Measurements from ENCODE around the gene SOX11. TPM values are rescaled to one million over a fixed set of nuclear protein-coding genes. Genes with fewer than 3 reads are reported as not detected.

The SOX11 gene
- total RNA-seq, 1 donor from 2014 or later = 19.2 TPM

DNA sequence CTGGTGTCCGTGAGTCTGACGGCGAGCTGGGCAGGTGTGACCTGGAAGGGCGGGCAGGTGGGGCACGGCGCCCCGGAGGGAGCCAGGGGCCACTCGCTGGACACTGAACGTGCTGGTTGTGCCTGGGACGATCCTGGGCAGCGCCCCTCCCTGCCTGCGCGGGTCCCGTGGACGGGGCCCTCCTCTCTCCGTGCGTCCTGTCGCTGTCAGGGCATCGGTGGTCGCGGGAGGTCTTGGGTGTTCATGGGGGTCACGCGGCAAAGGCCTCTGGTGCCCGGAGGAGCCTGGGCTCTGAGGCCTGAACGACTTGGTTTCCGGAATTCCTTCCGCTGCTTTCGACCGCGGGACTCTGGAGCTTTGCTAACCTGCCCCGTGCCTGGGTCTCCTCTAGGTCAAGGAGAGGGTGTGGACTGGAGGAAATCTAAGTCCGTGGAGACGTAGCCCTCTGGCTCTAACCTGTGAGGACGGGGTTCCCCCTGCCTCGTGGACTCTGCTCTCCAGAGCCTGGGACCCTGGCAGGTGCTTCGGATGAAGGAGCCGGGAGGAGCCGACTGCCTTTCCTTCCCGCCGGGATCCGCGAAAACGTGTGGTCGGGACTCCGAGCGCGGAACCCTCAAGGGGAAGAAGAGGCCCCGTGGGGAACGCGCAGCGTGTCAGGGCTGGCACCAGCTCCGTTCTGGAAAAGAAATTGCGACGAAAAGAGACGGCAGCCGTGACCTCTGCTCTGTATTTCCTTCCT, 14.7 kb downstream of the SOX11 start:
- no peak for DNase-seq (ENCODE audit: low read depth)
- Mint-ChIP-seq H3K36me3 (ENCODE audit: low read depth, unreplicated experiment) (peaks cover 1% of the 10 kb centered on the region), H3K9me3 (ENCODE audit: unreplicated experiment) (peaks cover 2% of the 10 kb centered on the region), H3K27ac (ENCODE audit: unreplicated experiment) (no peak overlapping the region), H3K4me3 (ENCODE audit: unreplicated experiment) (no peak overlapping the region), H3K27me3 (ENCODE audit: low read depth, unreplicated experiment) (peaks cover 3% of the 10 kb centered on the region), H3K4me1 (ENCODE audit: low read depth, unreplicated experiment) (no peaks in the 10 kb centered on the region)
- H4K20me1 ChIP-seq (ENCODE audit: insufficient read depth, low read length) = peaks cover 7% of the 10 kb centered on the region
- no peak overlapping the region for H3K4me3 ChIP-seq (ENCODE audit: insufficient read depth, low read depth, low read length)
- no peaks in the 10 kb centered on the region for H3K9me3 ChIP-seq (ENCODE audit: insufficient read depth, low read depth, low read length)
- TF ChIP-seq EZH2 (IDR thresholded peaks at IDR 0.05; ENCODE audit: insufficient read depth, low read length) = no peak
- TF ChIP-seq CTCF (IDR thresholded peaks at IDR 0.05; ENCODE audit: insufficient read depth, low read depth, low read length) = no peak
- FAIRE-seq = no peak
- no peaks in the 10 kb centered on the region for H3K27me3 ChIP-seq (ENCODE audit: insufficient read depth, low read length)
- H3K27ac ChIP-seq (ENCODE audit: low read depth, low read length) = no peak overlapping the region
- H3K36me3 ChIP-seq (ENCODE audit: insufficient read depth, low read length) = peaks cover 8% of the 10 kb centered on the region
- no peak overlapping the region for H3K9ac ChIP-seq (ENCODE audit: low read length)
- H3K4me2 ChIP-seq (ENCODE audit: low read length) = no peak overlapping the region
- H3K4me1 ChIP-seq (ENCODE audit: insufficient read depth, low read length) = peaks cover 4% of the 10 kb centered on the region
- no peaks in the 10 kb centered on the region for H3K79me2 ChIP-seq (ENCODE audit: insufficient read depth, low read length)
- H2AFZ ChIP-seq (ENCODE audit: low read depth, low read length) = no peak overlapping the region

DNA sequence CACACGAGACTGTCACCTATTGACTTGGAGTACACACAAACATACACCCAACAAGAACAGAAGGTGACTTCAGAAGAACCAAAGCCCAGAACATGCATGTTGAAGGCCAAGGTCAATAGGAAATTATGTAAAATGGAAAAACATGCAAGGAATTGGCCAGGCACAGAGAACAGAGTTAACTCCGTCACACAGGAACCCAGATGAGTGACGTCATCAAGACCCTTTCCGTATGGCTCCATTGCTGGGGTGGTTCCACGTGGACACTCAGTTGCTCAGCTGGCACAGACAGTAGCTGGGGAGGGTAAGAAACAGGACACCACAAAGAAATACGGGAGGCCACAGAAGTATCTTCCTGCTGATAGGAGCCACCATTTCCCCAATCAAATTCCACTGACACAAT, 18.4 kb downstream of the SOX11 start:
- Histone ChIP-seq H3K79me2 (ENCODE audit: insufficient read depth, low read length) (no peaks in the 10 kb centered on the region), H3K4me3 (ENCODE audit: insufficient read depth, low read depth, low read length) (no peak overlapping the region), H4K20me1 (ENCODE audit: insufficient read depth, low read length) (no peaks in the 10 kb centered on the region), H3K4me1 (ENCODE audit: insufficient read depth, low read length) (no peaks in the 10 kb centered on the region), H3K27ac (ENCODE audit: low read depth, low read length) (no peak overlapping the region), H3K4me2 (ENCODE audit: low read length) (no peak overlapping the region), H3K27me3 (ENCODE audit: insufficient read depth, low read length) (no peaks in the 10 kb centered on the region), H3K9me3 (ENCODE audit: insufficient read depth, low read depth, low read length) (no peaks in the 10 kb centered on the region), H2AFZ (ENCODE audit: low read depth, low read length) (no peak overlapping the region), H3K36me3 (ENCODE audit: insufficient read depth, low read length) (no peaks in the 10 kb centered on the region), H3K9ac (ENCODE audit: low read length) (no peak overlapping the region)
- no peak overlapping the region for H3K4me3 Mint-ChIP-seq (ENCODE audit: unreplicated experiment)
- H3K27me3 Mint-ChIP-seq (ENCODE audit: low read depth, unreplicated experiment) = peaks cover 3% of the 10 kb centered on the region
- no peaks in the 10 kb centered on the region for H3K36me3 Mint-ChIP-seq (ENCODE audit: low read depth, unreplicated experiment)
- no peaks in the 10 kb centered on the region for H3K4me1 Mint-ChIP-seq (ENCODE audit: low read depth, unreplicated experiment)
- no peak for FAIRE-seq
- no peak overlapping the region for H3K27ac Mint-ChIP-seq (ENCODE audit: unreplicated experiment)
- TF ChIP-seq EZH2 (IDR thresholded peaks at IDR 0.05; ENCODE audit: insufficient read depth, low read length) (no peak), CTCF (IDR thresholded peaks at IDR 0.05; ENCODE audit: insufficient read depth, low read depth, low read length) (no peak)
- H3K9me3 Mint-ChIP-seq (ENCODE audit: unreplicated experiment) = peaks cover 2% of the 10 kb centered on the region
- DNase-seq (ENCODE audit: low read depth) = no peak

- Histone ChIP-seq H3K27me3 (ENCODE audit: insufficient read depth, low read length) (no peaks in the 10 kb centered on the region), H3K4me3 (ENCODE audit: insufficient read depth, low read depth, low read length) (no peak overlapping the region), H2AFZ (ENCODE audit: low read depth, low read length) (no peak overlapping the region), H3K36me3 (ENCODE audit: insufficient read depth, low read length) (no peaks in the 10 kb centered on the region), H4K20me1 (ENCODE audit: insufficient read depth, low read length) (no peaks in the 10 kb centered on the region), H3K27ac (ENCODE audit: low read depth, low read length) (no peak overlapping the region), H3K9me3 (ENCODE audit: insufficient read depth, low read depth, low read length) (no peaks in the 10 kb centered on the region), H3K79me2 (ENCODE audit: insufficient read depth, low read length) (no peaks in the 10 kb centered on the region), H3K9ac (ENCODE audit: low read length) (no peak overlapping the region), H3K4me1 (ENCODE audit: insufficient read depth, low read length) (no peaks in the 10 kb centered on the region), H3K4me2 (ENCODE audit: low read length) (no peak overlapping the region)
- DNase-seq (ENCODE audit: low read depth) (no peak), FAIRE-seq (no peak)
- Mint-ChIP-seq H3K9me3 (ENCODE audit: unreplicated experiment) (peaks cover 2% of the 10 kb centered on the region), H3K36me3 (ENCODE audit: low read depth, unreplicated experiment) (no peaks in the 10 kb centered on the region), H3K27me3 (ENCODE audit: low read depth, unreplicated experiment) (peaks cover 3% of the 10 kb centered on the region), H3K4me1 (ENCODE audit: low read depth, unreplicated experiment) (no peaks in the 10 kb centered on the region), H3K27ac (ENCODE audit: unreplicated experiment) (no peak overlapping the region), H3K4me3 (ENCODE audit: unreplicated experiment) (no peak overlapping the region)
- TF ChIP-seq EZH2 (IDR thresholded peaks at IDR 0.05; ENCODE audit: insufficient read depth, low read length) (no peak), CTCF (IDR thresholded peaks at IDR 0.05; ENCODE audit: insufficient read depth, low read depth, low read length) (no peak)
Measured at GRCh38 chr2:5713101-5713500, 20.9 kb downstream of the SOX11 start.
